ENCODE measurements around the gene SLC12A9. TPM values are rescaled to one million over a fixed set of nuclear protein-coding genes. Genes with fewer than 3 reads are reported as not detected.
"Not testable (repeated sequence)": the region's sequence is repeated elsewhere in the genome, so short reads cannot be mapped to it uniquely, and the experiment has no call there.

Gene SLC12A9
- total RNA-seq, 2 experiments from 2014 or later = 13.6 to 15.6 TPM

GRCh38 chr7:100902638-100903037 lies 50.1 kb downstream of the SLC12A9 start:
- Mint-ChIP-seq H3K27ac (no peak overlapping the region), H3K9me3 (ENCODE audit: low read depth) (no peaks in the 10 kb centered on the region), H3K4me1 (no peaks in the 10 kb centered on the region), H3K27me3 (peaks cover 14% of the 10 kb centered on the region), H3K36me3 (ENCODE audit: low read depth) (no peaks in the 10 kb centered on the region), H3K4me3 (no peak overlapping the region)
- intact Hi-C loops (cut with DNase I, micrococcal nuclease) = no loop called here
- ChIA-PET CTCF (interaction anchor here (2.0 kb wide), 1 partner anchor 55 kb away, joined by 4 read pairs; no protein-coding TSS in a partner anchor), POLR2A (no interaction called here)
- DNase-seq (no peak), ATAC-seq (no peak)

- H3K4me3 Mint-ChIP-seq = no peak overlapping the region
- no peak overlapping the region for H3K27ac Mint-ChIP-seq
- no peaks in the 10 kb centered on the region for H3K4me1 Mint-ChIP-seq
- CTCF ChIA-PET = no interaction called here
- no peaks in the 10 kb centered on the region for H3K36me3 Mint-ChIP-seq (ENCODE audit: low read depth)
- no peaks in the 10 kb centered on the region for H3K9me3 Mint-ChIP-seq (ENCODE audit: low read depth)
- ATAC-seq = no peak
- no peak for DNase-seq
- intact Hi-C loops (cut with DNase I, micrococcal nuclease) = no loop called here
- H3K27me3 Mint-ChIP-seq = peaks cover 7% of the 10 kb centered on the region
- POLR2A ChIA-PET = no interaction called here
These were observed 56.0 kb downstream of the SLC12A9 start for GRCh38 chr7:100908512-100908911.

- H3K9me3 Mint-ChIP-seq (ENCODE audit: low read depth); H3K27ac Mint-ChIP-seq; intact Hi-C loops (cut with DNase I, micrococcal nuclease); DNase-seq; H3K4me3 Mint-ChIP-seq; POLR2A ChIA-PET; ATAC-seq; H3K27me3 Mint-ChIP-seq; H3K36me3 Mint-ChIP-seq (ENCODE audit: low read depth); H3K4me1 Mint-ChIP-seq: not testable (repeated sequence)
- CTCF ChIA-PET = interaction anchor here (0.6 kb wide), 1 partner anchor 401 kb away, joined by 3 read pairs; no protein-coding TSS in a partner anchor
These were observed 57.9 kb downstream of the SLC12A9 start for GRCh38 chr7:100910443-100910842.

- Mint-ChIP-seq H3K4me3 (no peak overlapping the region), H3K27me3 (peaks cover 10% of the 10 kb centered on the region), H3K4me1 (peaks cover 4% of the 10 kb centered on the region), H3K36me3 (ENCODE audit: low read depth) (no peaks in the 10 kb centered on the region), H3K27ac (no peak overlapping the region), H3K9me3 (ENCODE audit: low read depth) (no peaks in the 10 kb centered on the region)
- ChIA-PET POLR2A (interaction anchor here (0.6 kb wide), 1 partner anchor 21 kb away, joined by 3 read pairs; no protein-coding TSS in a partner anchor), CTCF (interaction anchor here (0.7 kb wide), 1 partner anchor 169 kb away, joined by 3 read pairs; no protein-coding TSS in a partner anchor)
- DNase-seq (no peak), ATAC-seq (no peak)
- intact Hi-C loops (cut with DNase I, micrococcal nuclease) = no loop called here
These were observed 59.0 kb downstream of the SLC12A9 start for GRCh38 chr7:100911484-100911883.

GRCh38 chr7:100914208-100914878 lies 61.8 kb downstream of the SLC12A9 start:
- ChIA-PET POLR2A (no interaction called here), CTCF (interaction anchor here (0.7 kb wide), 1 partner anchor 296 kb away, joined by 4 read pairs; no protein-coding TSS in a partner anchor)
- Mint-ChIP-seq H3K36me3 (ENCODE audit: low read depth) (no peaks in the 10 kb centered on the region), H3K4me1 (peaks cover 4% of the 10 kb centered on the region), H3K9me3 (ENCODE audit: low read depth) (no peaks in the 10 kb centered on the region), H3K4me3 (no peak overlapping the region), H3K27ac (no peak overlapping the region), H3K27me3 (peaks cover 11% of the 10 kb centered on the region)
- DNase-seq (no peak), ATAC-seq (no peak)
- intact Hi-C loops (cut with DNase I, micrococcal nuclease) = no loop called here

- DNase-seq = peak; percentile 36
- Mint-ChIP-seq H3K27ac (peak overlapping the region; percentile 11), H3K9me3 (ENCODE audit: low read depth) (no peaks in the 10 kb centered on the region), H3K36me3 (ENCODE audit: low read depth) (no peaks in the 10 kb centered on the region), H3K4me1 (peaks cover 4% of the 10 kb centered on the region), H3K4me3 (no peak overlapping the region), H3K27me3 (peaks cover 13% of the 10 kb centered on the region)
- ChIA-PET POLR2A (no interaction called here), CTCF (no interaction called here)
- intact Hi-C loops (cut with DNase I, micrococcal nuclease) = no loop called here
- peak; percentile 92 for ATAC-seq
These were observed 62.5 kb downstream of the SLC12A9 start for GRCh38 chr7:100914879-100915447.

Small RNA genes lying within 50 kb of the gene (microRNA-seq; reads per million reads assigned to microRNA genes)
- gene MIR6875 (ENCODE audit: borderline replicate concordance) = not detected

Other genes starting within 250 kb of the SLC12A9 start
- 10 to 100 TPM; 14.4 to 19.9 TPM for gene MOSPD3, start 240.2 kb upstream of the SLC12A9 start, total RNA-seq
- gene TFR2, start 211.2 kb upstream of the SLC12A9 start, total RNA-seq = 10 to 100 TPM; 10.1 to 12.4 TPM
- gene ACTL6B, start 196.3 kb upstream of the SLC12A9 start, total RNA-seq = not detected
- 100 to 1,000 TPM; 172 to 200 TPM for gene GNB2, start 179.0 kb upstream of the SLC12A9 start, total RNA-seq
- gene GIGYF1, start 158.5 kb upstream of the SLC12A9 start, total RNA-seq = 10 to 100 TPM; 40.3 to 40.9 TPM
- 10 to 100 TPM; 46.1 to 59.4 TPM for gene POP7, start 146.6 kb upstream of the SLC12A9 start, total RNA-seq
- gene EPO, start 132.2 kb upstream of the SLC12A9 start, total RNA-seq = not detected
- gene ZAN, start 119.1 kb upstream of the SLC12A9 start, total RNA-seq = not detected
- 1 to 10 TPM; 4.1 to 5.9 TPM for gene EPHB4, start 25.2 kb upstream of the SLC12A9 start, total RNA-seq
- gene TRIP6, start 14.7 kb downstream of the SLC12A9 start, total RNA-seq = 10 to 100 TPM; 22.2 to 31.1 TPM
- 100 to 1,000 TPM; 253 to 260 TPM for gene SRRT, start 22.4 kb downstream of the SLC12A9 start, total RNA-seq
- 1 to 10 TPM; 1.5 to 1.7 TPM for gene UFSP1, start 37.0 kb downstream of the SLC12A9 start, total RNA-seq
- under 1 TPM in 1 of 2 experiments, not detected in 1; 0.09 TPM for gene ACHE, start 43.2 kb downstream of the SLC12A9 start, total RNA-seq
- gene MUC3A, start 96.8 kb downstream of the SLC12A9 start, total RNA-seq = not detected
- gene MUC12, start 116.9 kb downstream of the SLC12A9 start, total RNA-seq = under 1 TPM in 1 of 2 experiments, not detected in 1; 0.34 TPM
- not detected for gene MUC17, start 167.4 kb downstream of the SLC12A9 start, total RNA-seq
- 10 to 100 TPM; 35.3 to 40.8 TPM for gene TRIM56, start 232.8 kb downstream of the SLC12A9 start, total RNA-seq